Left lung (tissue), 10 donors: ENCODE measurements around the gene LGI4. TPM values are rescaled to one million over a fixed set of nuclear protein-coding genes. Genes with fewer than 3 reads are reported as not detected.

Source experiments
- ATAC-seq: fragments of 200-7000 bp; cut with Tn5 transposase; one replicate; pipeline ENCODE4 v1.9.1; 2020; ENCODE audit warnings: moderate library complexity
- DNase-seq, 4 donors: peaks; one replicate each; pipeline ENCODE4 v3.0.0-alpha.2; 2013 to 2020
- H3K27ac ChIP-seq, 2 donors: fragments of 200-600 bp; sonication (generic) in 1 of 2; one replicate each; pipeline versions ENCODE4 v1.5.0 to v1.8.0; 2020 to 2021
- H3K27me3 ChIP-seq, 2 donors: fragments of 200-600 bp; sonication (generic) in 1 of 2; one replicate each; pipeline versions ENCODE4 v1.5.0 to v1.8.0; 2020 to 2021
- H3K36me3 ChIP-seq, 2 donors: fragments of 200-600 bp; sonication (generic) in 1 of 2; one replicate each; pipeline versions ENCODE4 v1.5.0 to v1.8.0; 2020 to 2021
- H3K4me1 ChIP-seq, 2 donors: fragments of 200-600 bp; one replicate each; pipeline ENCODE4 v1.8.0; 2021
- H3K4me3 ChIP-seq, 2 donors: fragments of 200-600 bp; sonication (generic) in 1 of 2; one replicate each; pipeline versions ENCODE4 v1.5.0 to v1.8.0; 2020 to 2021; ENCODE audit warnings: mild to moderate bottlenecking in 1 of 2
- H3K9me3 ChIP-seq, 2 donors: fragments of 200-600 bp; sonication (generic) in 1 of 2; one replicate each; pipeline versions ENCODE4 v1.5.0 to v1.8.0; 2020 to 2021
- CTCF ChIP-seq, 2 donors: fragments of 200-600 bp; sonication (generic) in 1 of 2; IDR thresholded peaks; one replicate each; pipeline versions ENCODE4 v1.5.0 to v1.8.0; 2021; ENCODE audit warnings: antibody characterized with exemption in 2 of 2
- intact Hi-C, 2 donors: fragments of 100-400 bp; cut with DNase I; formaldehyde crosslinking; loops; one replicate each; pipeline versions ENCODE4 v1.11.2 to v1.14.2; 2022
- polyA plus RNA-seq, 6 donors: library from polyadenylated mRNA; unstranded; fragments of 120-200 nt; gene quantifications; one replicate each; pipeline ENCODE4 v1.2.1, GENCODE V29; 2013; ENCODE audit not compliant: insufficient read length in 6 of 6
- total RNA-seq, 2 donors: library from RNA; stranded (reverse); fragmentation: NEBNext Ultra II Directional; extraction: Animal tissue kit (Norgen Biotek cat#: 25700); gene quantifications; one replicate each; pipeline ENCODE4 v1.2.1, GENCODE V29; 2021
- donor health status: DM: no; HTN: yes; CAD: no.
- donor health status: DM: no; HTN: no; CAD: no.

LGI4 gene
- total and polyA plus RNA-seq, 8 donors = 1.8 to 3.4 (median 2.7) TPM

- Histone ChIP-seq H3K36me3 (peaks cover 0 to 52% of the 10 kb centered on the region in 2 donors), H3K9me3 (peaks cover 0 to 14% of the 10 kb centered on the region in 2 donors), H3K4me3 (no peak overlapping the region), H3K4me1 (peaks cover 0 to 24% of the 10 kb centered on the region in 2 donors), H3K27ac (peak overlapping the region in 1 of 2 donors; percentile 4), H3K27me3 (no peaks in the 10 kb centered on the region)
- ATAC-seq (peak; percentile 7), DNase-seq (no peak)
- intact Hi-C loops = no loop called here
- no peak for TF ChIP-seq CTCF (IDR thresholded peaks at IDR 0.05)
Observed at GRCh38 chr19:35170359-35171061, 35.7 kb upstream of the LGI4 start.

- intact Hi-C loops = no loop called here
- Histone ChIP-seq H3K27me3 (no peaks in the 10 kb centered on the region), H3K27ac (no peak overlapping the region), H3K4me1 (peaks cover 0 to 24% of the 10 kb centered on the region in 2 donors), H3K4me3 (no peak overlapping the region), H3K9me3 (peaks cover 0 to 24% of the 10 kb centered on the region in 2 donors), H3K36me3 (peaks cover 0 to 63% of the 10 kb centered on the region in 2 donors)
- ATAC-seq = no peak
- no peak for DNase-seq
- TF ChIP-seq CTCF (IDR thresholded peaks at IDR 0.05) = no peak
Observed at GRCh38 chr19:35169221-35169995, 34.5 kb upstream of the LGI4 start.

- H3K9me3 ChIP-seq = peaks cover 0 to 33% of the 10 kb centered on the region in 2 donors
- DNase-seq (no peak), ATAC-seq (peak; percentile 64)
- H3K4me1 ChIP-seq = peaks cover 0 to 24% of the 10 kb centered on the region in 2 donors
- TF ChIP-seq CTCF (IDR thresholded peaks at IDR 0.05) = no peak
- no peaks in the 10 kb centered on the region for H3K27me3 ChIP-seq
- peaks cover 0 to 75% of the 10 kb centered on the region in 2 donors for H3K36me3 ChIP-seq
- intact Hi-C loops = no loop called here
- H3K27ac ChIP-seq = no peak overlapping the region
- H3K4me3 ChIP-seq = no peak overlapping the region
Observed at GRCh38 chr19:35168196-35168595, 33.3 kb upstream of the LGI4 start.

- no peak for TF ChIP-seq CTCF (IDR thresholded peaks at IDR 0.05)
- no peaks in the 10 kb centered on the region for H3K27me3 ChIP-seq
- ATAC-seq (no peak), DNase-seq (no peak)
- H3K36me3 ChIP-seq = peaks cover 0 to 82% of the 10 kb centered on the region in 2 donors
- intact Hi-C loops = no loop called here
- peaks cover 0 to 24% of the 10 kb centered on the region in 2 donors for H3K4me1 ChIP-seq
- peak overlapping the region in 1 of 2 donors; percentile 28 for H3K27ac ChIP-seq
- no peak overlapping the region for H3K4me3 ChIP-seq
- H3K9me3 ChIP-seq = peaks cover 0 to 40% of the 10 kb centered on the region in 2 donors
Observed at GRCh38 chr19:35167251-35168119, 32.6 kb upstream of the LGI4 start.
